LNCaP clone FGC (cell line): Measurements from ENCODE around the gene DUSP22.

ENCODE experiments used
- DNase-seq: peaks from one replicate; pipeline ENCODE4 v3.0.0-alpha.2; 2011; ENCODE audit warnings: low read depth
- H3K4me3 ChIP-seq: 2 replicates; pipeline ENCODE4 v1.5.1; 2011; ENCODE audit warnings: mild to moderate bottlenecking, low read depth, low read length, control low read depth
- CTCF ChIP-seq: IDR thresholded peaks from 2 replicates; pipeline ENCODE4 v1.5.1; 2012; ENCODE audit warnings: mild to moderate bottlenecking; ENCODE audit not compliant: control insufficient read depth, insufficient read depth; ENCODE audit errors: extremely low read depth

The DUSP22 gene

GRCh38 chr6:359261-360035 lies 67.2 kb downstream of the DUSP22 start:
- no peak for TF ChIP-seq CTCF

GRCh38 chr6:360349-360748 lies 68.1 kb downstream of the DUSP22 start:
- no peak for DNase-seq
- H3K4me3 ChIP-seq = no peak overlapping the region
- TF ChIP-seq CTCF = no peak

More at GRCh38 chr6:359261-360035, 67.2 kb downstream of the DUSP22 start:
- DNase-seq = no peak
- no peak overlapping the region for H3K4me3 ChIP-seq

- TF ChIP-seq CTCF = no peak
- DNase-seq = no peak
- no peak overlapping the region for H3K4me3 ChIP-seq
Measured at GRCh38 chr6:360764-361373, 68.6 kb downstream of the DUSP22 start.

- no peak overlapping the region for H3K4me3 ChIP-seq
- TF ChIP-seq CTCF = no peak
- no peak for DNase-seq
Measured at GRCh38 chr6:361411-362132, 69.3 kb downstream of the DUSP22 start.

GRCh38 chr6:362231-362923 lies 70.1 kb downstream of the DUSP22 start:
- no peak overlapping the region for H3K4me3 ChIP-seq
- no peak for TF ChIP-seq CTCF
- DNase-seq = no peak

GRCh38 chr6:362924-363249 lies 70.6 kb downstream of the DUSP22 start:
- no peak for TF ChIP-seq CTCF
- no peak for DNase-seq
- H3K4me3 ChIP-seq = no peak overlapping the region
